C4-2B (cell line): Measurements from ENCODE around the gene ASB10.

Experiments
- ZFX ChIP-seq: fragments of 450-650 bp; IDR thresholded peaks from 2 replicates; pipeline ENCODE4 v1.6.1; 2017
- TF ChIP-seq, protein P1 (sequence below): fragments of 450-650 bp; conservative IDR thresholded peaks from 2 replicates; pipeline ENCODE4 v1.5.1; 2017; ENCODE audit warnings: mild to moderate bottlenecking

DNA sequence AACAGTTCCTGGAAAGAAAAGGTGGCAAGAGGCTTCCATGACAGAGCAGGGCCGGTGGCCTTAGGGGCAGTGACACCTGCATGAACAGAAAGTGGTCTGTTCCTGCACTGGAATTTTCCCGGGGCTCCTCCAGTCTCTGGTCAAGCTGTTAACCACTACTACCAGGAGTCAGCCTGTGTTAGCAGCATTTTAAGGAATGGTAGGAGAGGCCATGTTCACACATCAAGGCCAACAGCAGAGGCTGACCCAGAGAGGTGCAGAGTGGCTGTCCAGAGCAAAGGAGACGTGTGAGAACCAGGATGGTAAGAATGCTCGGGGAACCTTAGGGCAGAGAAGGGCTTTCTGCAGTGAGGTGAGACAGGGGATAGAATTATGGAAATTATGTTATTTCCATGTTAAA, 14.7 kb upstream of the ASB10 start:
- TF ChIP-seq, protein P1, sequence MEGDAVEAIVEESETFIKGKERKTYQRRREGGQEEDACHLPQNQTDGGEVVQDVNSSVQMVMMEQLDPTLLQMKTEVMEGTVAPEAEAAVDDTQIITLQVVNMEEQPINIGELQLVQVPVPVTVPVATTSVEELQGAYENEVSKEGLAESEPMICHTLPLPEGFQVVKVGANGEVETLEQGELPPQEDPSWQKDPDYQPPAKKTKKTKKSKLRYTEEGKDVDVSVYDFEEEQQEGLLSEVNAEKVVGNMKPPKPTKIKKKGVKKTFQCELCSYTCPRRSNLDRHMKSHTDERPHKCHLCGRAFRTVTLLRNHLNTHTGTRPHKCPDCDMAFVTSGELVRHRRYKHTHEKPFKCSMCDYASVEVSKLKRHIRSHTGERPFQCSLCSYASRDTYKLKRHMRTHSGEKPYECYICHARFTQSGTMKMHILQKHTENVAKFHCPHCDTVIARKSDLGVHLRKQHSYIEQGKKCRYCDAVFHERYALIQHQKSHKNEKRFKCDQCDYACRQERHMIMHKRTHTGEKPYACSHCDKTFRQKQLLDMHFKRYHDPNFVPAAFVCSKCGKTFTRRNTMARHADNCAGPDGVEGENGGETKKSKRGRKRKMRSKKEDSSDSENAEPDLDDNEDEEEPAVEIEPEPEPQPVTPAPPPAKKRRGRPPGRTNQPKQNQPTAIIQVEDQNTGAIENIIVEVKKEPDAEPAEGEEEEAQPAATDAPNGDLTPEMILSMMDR = no peak
- no peak for TF ChIP-seq ZFX
